Naive thymus-derived CD4-positive, alpha-beta T cell (primary cell): ENCODE results near the gene TMEM272. TPM values are rescaled to one million over a fixed set of nuclear protein-coding genes. Genes with fewer than 3 reads are reported as not detected.
A peak's percentile ranks its signal among the peaks of the same experiment; 100 is the strongest.

Experiments used
- ATAC-seq: fragments of 150-1000 bp; cut with Tn5 transposase; 2 replicates; pipeline ENCODE4 v1.10.0; 2021; ENCODE audit warnings: mild to moderate bottlenecking, moderate library complexity
- CTCF ChIA-PET: fragments of 350-600 bp; sonication (Branson Sonifier 250); formaldehyde crosslinking; loops from one replicate; lab custom pipeline; 2021; ENCODE audit warnings: antibody characterized with exemption; lab: Charles Lee
- POLR2A ChIA-PET: fragments of 350-600 bp; sonication (Branson Sonifier 250); formaldehyde crosslinking; loops from one replicate; lab custom pipeline; 2021; ENCODE audit warnings: antibody characterized with exemption, inconsistent platforms; lab: Charles Lee
- DNase-seq, 9 donors: peaks; one replicate each; pipeline versions ENCODE4 v3.0.0 to v3.0.0-alpha.2; 2020 to 2022; ENCODE audit warnings: mixed read lengths in 1 of 9
- H3K27ac ChIP-seq: one replicate; pipeline ENCODE4 v1.7.0; 2013; ENCODE audit warnings: mild to moderate bottlenecking, low read depth, low read length, moderate library complexity
- H3K27me3 ChIP-seq, 2 donors: one replicate each; pipeline ENCODE4 v1.7.0; 2013; ENCODE audit warnings: low read length in 2 of 2, mild to moderate bottlenecking in 2 of 2, moderate library complexity in 2 of 2; ENCODE audit not compliant: control insufficient read depth in 2 of 2, insufficient read depth in 2 of 2
- H3K36me3 ChIP-seq, 3 experiments: 1 replicate in 2 of 3; 2 replicates in 1 of 3; pipeline ENCODE4 v1.7.0; 2013; ENCODE audit warnings: low read length in 3 of 3, mild to moderate bottlenecking in 3 of 3, moderate library complexity in 1 of 3; ENCODE audit not compliant: insufficient read depth in 3 of 3, control insufficient read depth in 2 of 3
- H3K4me1 ChIP-seq, 2 donors: one replicate each; pipeline ENCODE4 v1.7.0; 2013; ENCODE audit warnings: low read length in 2 of 2, mild to moderate bottlenecking in 2 of 2, moderate library complexity in 1 of 2; ENCODE audit not compliant: control insufficient read depth in 2 of 2, insufficient read depth in 2 of 2
- H3K4me3 ChIP-seq: 2 replicates; pipeline ENCODE4 v1.7.0; 2013; ENCODE audit warnings: mild to moderate bottlenecking, low read length
- H3K9me3 ChIP-seq, 3 experiments: 1 replicate in 2 of 3; 2 replicates in 1 of 3; pipeline ENCODE4 v1.7.0; 2013; ENCODE audit warnings: low read length in 3 of 3; ENCODE audit not compliant: control insufficient read depth in 2 of 3
- H3K27ac Mint-ChIP-seq, 9 donors: one replicate each; pipeline ENCODE4 v1.8.0; 2020 to 2022; ENCODE audit warnings: mixed read lengths in 9 of 9, mild to moderate bottlenecking in 8 of 9, moderate library complexity in 5 of 9, inconsistent platforms in 2 of 9
- H3K27me3 Mint-ChIP-seq, 5 donors: one replicate each; pipeline ENCODE4 v1.8.0; 2021 to 2022; ENCODE audit warnings: mixed read lengths in 5 of 5, mild to moderate bottlenecking in 1 of 5
- H3K36me3 Mint-ChIP-seq, 5 donors: one replicate each; pipeline ENCODE4 v1.8.0; 2020 to 2022; ENCODE audit warnings: mixed read lengths in 5 of 5, mild to moderate bottlenecking in 3 of 5, inconsistent platforms in 1 of 5
- H3K4me1 Mint-ChIP-seq, 7 donors: one replicate each; pipeline ENCODE4 v1.8.0; 2020 to 2022; ENCODE audit warnings: mixed read lengths in 7 of 7, mild to moderate bottlenecking in 3 of 7, inconsistent platforms in 1 of 7
- H3K4me3 Mint-ChIP-seq, 10 donors: one replicate each; pipeline ENCODE4 v1.8.0; 2020 to 2022; ENCODE audit warnings: mild to moderate bottlenecking in 10 of 10, mixed read lengths in 10 of 10, moderate library complexity in 6 of 10, inconsistent platforms in 2 of 10
- H3K9me3 Mint-ChIP-seq, 11 donors: one replicate each; pipeline ENCODE4 v1.8.0; 2020 to 2022; ENCODE audit warnings: mixed read lengths in 11 of 11, mild to moderate bottlenecking in 4 of 11, inconsistent platforms in 1 of 11, moderate library complexity in 1 of 11
- intact Hi-C, 2 donors: fragments of 100-400 bp; cut with micrococcal nuclease; formaldehyde crosslinking; loops; one replicate each; pipeline ENCODE4 v1.15.1; 2023
- polyA plus RNA-seq, 2 donors: library from polyadenylated mRNA; unstranded; fragments of 300-500 nt; fragmentation: Illumina TruSeq; gene quantifications; one replicate each; pipeline ENCODE4 v1.2.3, GENCODE V29; 2021
- total RNA-seq, 6 experiments: library from RNA in 5 of 6; stranded (reverse) in 5 of 6; gene quantifications; 1 replicate in 5 of 6; 2 replicates in 1 of 6; pipeline ENCODE4 v1.2.3 and lab custom pipeline; 2021 to 2026

TMEM272 gene
- total and polyA plus RNA-seq, 7 experiments from 2014 or later = 0.19 to 23.3 (median 3.5) TPM

GRCh38 chr13:51838240-51838846, 6.6 kb downstream of the TMEM272 start:
- no peaks in the 10 kb centered on the region for H3K9me3 Mint-ChIP-seq
- Histone ChIP-seq H3K27ac (no peak overlapping the region), H3K9me3 (no peaks in the 10 kb centered on the region), H3K27me3 (no peaks in the 10 kb centered on the region), H3K36me3 (no peaks in the 10 kb centered on the region), H3K4me1 (no peaks in the 10 kb centered on the region), H3K4me3 (no peak overlapping the region)
- H3K4me1 Mint-ChIP-seq = peaks cover 0 to 13% (median 5%) of the 10 kb centered on the region in 7 donors
- DNase-seq (no peak), ATAC-seq (no peak)
- no peak overlapping the region for H3K27ac Mint-ChIP-seq
- ChIA-PET POLR2A (interaction anchor here (0.6 to 1.6 kb wide), 3 partner anchors 9 to 176 kb away, joined by 3 to 8 read pairs (median 3); no protein-coding TSS in a partner anchor), CTCF (interaction anchor here (0.7 to 1.8 kb wide), 2 partner anchors 24 to 150 kb away, joined by 3 to 8 read pairs; no protein-coding TSS in a partner anchor)
- intact Hi-C loops = no loop called here
- H3K27me3 Mint-ChIP-seq = peaks cover 0 to 13% (median 0%) of the 10 kb centered on the region in 5 donors
- H3K36me3 Mint-ChIP-seq = no peaks in the 10 kb centered on the region
- no peak overlapping the region for H3K4me3 Mint-ChIP-seq

GRCh38 chr13:51837016-51837415, 8.0 kb downstream of the TMEM272 start:
- H3K9me3 ChIP-seq = no peaks in the 10 kb centered on the region
- Mint-ChIP-seq H3K27ac (peak overlapping the region in 2 of 9 donors; percentile 10 to 23), H3K4me1 (peaks cover 9 to 19% (median 13%) of the 10 kb centered on the region in 7 donors), H3K4me3 (no peak overlapping the region), H3K36me3 (no peaks in the 10 kb centered on the region), H3K27me3 (peaks cover 0 to 9% (median 0%) of the 10 kb centered on the region in 5 donors), H3K9me3 (no peaks in the 10 kb centered on the region)
- no peak for ATAC-seq
- POLR2A ChIA-PET = no interaction called here
- peaks cover 0 to 4% of the 10 kb centered on the region in 2 donors for H3K4me1 ChIP-seq
- intact Hi-C loops = no loop called here
- H3K27me3 ChIP-seq = no peaks in the 10 kb centered on the region
- no peak overlapping the region for H3K27ac ChIP-seq
- no peak for DNase-seq
- H3K4me3 ChIP-seq = no peak overlapping the region
- no peaks in the 10 kb centered on the region for H3K36me3 ChIP-seq
- CTCF ChIA-PET = interaction anchor here (0.9 to 1.8 kb wide), 3 partner anchors 22 to 292 kb away, joined by 3 to 8 read pairs (median 3); partner anchors contain the start of gene NEK5

- Mint-ChIP-seq H3K36me3 (no peaks in the 10 kb centered on the region), H3K27me3 (peaks cover 0 to 4% (median 0%) of the 10 kb centered on the region in 5 donors), H3K9me3 (no peaks in the 10 kb centered on the region), H3K4me1 (peaks cover 25 to 34% (median 32%) of the 10 kb centered on the region in 7 donors), H3K4me3 (no peak overlapping the region), H3K27ac (peak overlapping the region in 1 of 9 donors; percentile 14)
- Histone ChIP-seq H3K4me3 (no peak overlapping the region), H3K4me1 (peaks cover 0 to 13% of the 10 kb centered on the region in 2 donors), H3K27me3 (no peaks in the 10 kb centered on the region), H3K9me3 (no peaks in the 10 kb centered on the region), H3K36me3 (no peaks in the 10 kb centered on the region), H3K27ac (no peak overlapping the region)
- intact Hi-C loops = loop anchor here in 1 of 2 donors (5.0 kb wide), 1 partner anchor 37 kb away; no protein-coding TSS in a partner anchor
- POLR2A ChIA-PET = interaction anchor here (1.4 to 5.8 kb wide), 3 partner anchors 8 to 29 kb away, joined by 5 to 84 read pairs (median 7); no protein-coding TSS in a partner anchor
- CTCF ChIA-PET = interaction anchor here (1.1 to 5.7 kb wide), 4 partner anchors 9 to 37 kb away, joined by 3 to 192 read pairs (median 40); no protein-coding TSS in a partner anchor
- ATAC-seq (no peak), DNase-seq (no peak)
Observed at GRCh38 chr13:51834581-51835171, 10.3 kb downstream of the TMEM272 start.

- ATAC-seq = no peak
- Histone ChIP-seq H3K9me3 (no peaks in the 10 kb centered on the region), H3K27ac (no peak overlapping the region), H3K36me3 (no peaks in the 10 kb centered on the region), H3K4me3 (no peak overlapping the region), H3K27me3 (no peaks in the 10 kb centered on the region), H3K4me1 (peaks cover 0 to 19% of the 10 kb centered on the region in 2 donors)
- Mint-ChIP-seq H3K36me3 (no peaks in the 10 kb centered on the region), H3K4me1 (peaks cover 25 to 41% (median 39%) of the 10 kb centered on the region in 7 donors), H3K27me3 (peaks cover 0 to 4% (median 0%) of the 10 kb centered on the region in 5 donors), H3K9me3 (no peaks in the 10 kb centered on the region), H3K4me3 (no peak overlapping the region), H3K27ac (no peak overlapping the region)
- intact Hi-C loops = loop anchor here in 1 of 2 donors (5.0 kb wide), 1 partner anchor 37 kb away; no protein-coding TSS in a partner anchor
- DNase-seq = no peak
- CTCF ChIA-PET = interaction anchor here (1.1 to 5.7 kb wide), 4 partner anchors 8 to 37 kb away, joined by 3 to 192 read pairs (median 40); no protein-coding TSS in a partner anchor
- POLR2A ChIA-PET = interaction anchor here (1.9 to 5.8 kb wide), 3 partner anchors 12 to 29 kb away, joined by 7 to 84 read pairs (median 69); no protein-coding TSS in a partner anchor
Observed at GRCh38 chr13:51833980-51834379, 11.0 kb downstream of the TMEM272 start.

GRCh38 chr13:51832471-51833152, 12.4 kb downstream of the TMEM272 start:
- Histone ChIP-seq H3K9me3 (no peaks in the 10 kb centered on the region), H3K27me3 (no peaks in the 10 kb centered on the region), H3K36me3 (no peaks in the 10 kb centered on the region), H3K4me1 (peaks cover 4 to 33% of the 10 kb centered on the region in 2 donors), H3K27ac (no peak overlapping the region), H3K4me3 (no peak overlapping the region)
- peak overlapping the region in 9 of 10 donors; percentile 37 to 77 (median 55) for H3K4me3 Mint-ChIP-seq
- DNase-seq (peak in 7 of 9 donors; percentile 68 to 82 (median 76)), ATAC-seq (peak; percentile 98)
- ChIA-PET CTCF (interaction anchor here (0.7 to 5.7 kb wide), 18 partner anchors 12 to 400 kb away, joined by 3 to 192 read pairs (median 4); no protein-coding TSS in a partner anchor), POLR2A (interaction anchor here (0.6 to 5.8 kb wide), 12 partner anchors 11 to 394 kb away, joined by 3 to 84 read pairs (median 8); partner anchors contain the start of gene INTS6)
- no peaks in the 10 kb centered on the region for H3K36me3 Mint-ChIP-seq
- no peaks in the 10 kb centered on the region for H3K9me3 Mint-ChIP-seq
- intact Hi-C loops = loop anchor here (1.0 to 5.0 kb wide), 4 partner anchors 10 to 397 kb away; no protein-coding TSS in a partner anchor
- peaks cover 0 to 8% (median 0%) of the 10 kb centered on the region in 5 donors for H3K27me3 Mint-ChIP-seq
- peak overlapping the region in 8 of 9 donors; percentile 68 to 99 (median 78) for H3K27ac Mint-ChIP-seq
- peaks cover 28 to 54% (median 51%) of the 10 kb centered on the region in 7 donors for H3K4me1 Mint-ChIP-seq
